NCI-H510A (cell line): ENCODE results near the gene KRTAP4-5.
"Not testable (repeated sequence)": the region's sequence is repeated elsewhere in the genome, so short reads cannot be mapped to it uniquely, and the experiment has no call there.

Source experiments
- DNase-seq: peaks from one replicate; lab custom pipeline; 2025; lab: John Stamatoyannopoulos, UW

Gene KRTAP4-5

DNA sequence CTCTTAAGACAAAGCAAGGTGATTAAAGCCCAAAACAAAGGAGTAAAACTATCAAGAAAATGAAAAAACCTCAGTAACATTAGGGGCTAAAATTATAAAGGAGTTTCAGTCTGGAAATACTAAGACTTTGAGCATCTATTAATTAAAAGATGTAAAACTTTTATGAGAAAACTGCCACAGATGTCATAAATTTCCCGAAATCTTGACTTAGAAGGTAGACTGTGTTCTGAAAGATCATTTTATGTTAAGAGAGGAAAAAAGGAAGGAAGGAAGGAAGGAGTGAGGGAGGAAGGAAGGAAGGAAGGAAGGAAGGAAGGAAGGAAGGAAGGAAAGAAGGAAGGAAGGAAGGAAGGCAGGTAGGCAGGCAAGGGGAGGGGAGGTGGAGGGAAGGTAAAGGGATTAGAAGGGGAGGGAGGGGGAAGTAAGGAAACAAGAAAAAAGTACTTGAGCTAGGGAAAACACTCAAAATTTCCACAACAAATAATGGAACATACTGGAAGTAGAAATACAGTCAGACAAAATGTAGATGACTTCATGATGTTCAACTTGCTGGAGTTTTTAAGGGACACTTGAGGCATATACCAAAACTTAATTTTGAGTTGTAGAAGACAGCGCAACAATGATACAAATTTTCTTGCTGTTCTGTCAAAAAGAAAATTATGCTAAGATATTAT lies 2.0 kb downstream of the KRTAP4-5 start:
- no peak for DNase-seq

GRCh38 chr17:41145261-41145660 lies 4.4 kb downstream of the KRTAP4-5 start:
- DNase-seq: no peak

GRCh38 chr17:41144846-41145245 lies 4.8 kb downstream of the KRTAP4-5 start:
- DNase-seq: no peak

GRCh38 chr17:41141361-41141760 lies 8.3 kb downstream of the KRTAP4-5 start:
- no peak for DNase-seq

GRCh38 chr17:41140360-41141131 lies 9.1 kb downstream of the KRTAP4-5 start, which contains the start of gene KRTAP4-6:
TSS of gene KRTAP4-6 (minus strand) at chr17:41140544. CDS start at chr17:41140487, 57 bp downstream.
- no peak for DNase-seq

DNA sequence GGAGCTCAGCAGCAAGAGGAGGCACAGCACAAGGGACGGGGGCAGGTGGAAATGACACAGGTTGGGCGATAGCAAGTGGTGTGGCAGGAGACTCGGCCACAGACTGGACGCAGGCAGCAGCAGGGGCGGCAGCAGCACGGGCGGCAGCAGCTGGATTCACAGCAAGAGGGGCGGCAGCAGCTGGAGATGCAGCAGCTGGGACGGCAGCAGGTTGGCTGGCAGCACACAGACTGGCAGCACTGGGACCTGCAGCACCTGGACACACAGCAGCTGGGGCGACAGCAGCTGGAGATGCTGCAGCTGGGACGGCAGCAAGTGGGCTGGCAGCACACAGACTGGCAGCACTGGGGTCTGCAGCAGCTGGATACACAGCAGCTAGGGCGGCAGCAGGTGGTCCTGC lies 9.8 kb downstream of the KRTAP4-5 start:
- not testable (repeated sequence) for DNase-seq

DNA sequence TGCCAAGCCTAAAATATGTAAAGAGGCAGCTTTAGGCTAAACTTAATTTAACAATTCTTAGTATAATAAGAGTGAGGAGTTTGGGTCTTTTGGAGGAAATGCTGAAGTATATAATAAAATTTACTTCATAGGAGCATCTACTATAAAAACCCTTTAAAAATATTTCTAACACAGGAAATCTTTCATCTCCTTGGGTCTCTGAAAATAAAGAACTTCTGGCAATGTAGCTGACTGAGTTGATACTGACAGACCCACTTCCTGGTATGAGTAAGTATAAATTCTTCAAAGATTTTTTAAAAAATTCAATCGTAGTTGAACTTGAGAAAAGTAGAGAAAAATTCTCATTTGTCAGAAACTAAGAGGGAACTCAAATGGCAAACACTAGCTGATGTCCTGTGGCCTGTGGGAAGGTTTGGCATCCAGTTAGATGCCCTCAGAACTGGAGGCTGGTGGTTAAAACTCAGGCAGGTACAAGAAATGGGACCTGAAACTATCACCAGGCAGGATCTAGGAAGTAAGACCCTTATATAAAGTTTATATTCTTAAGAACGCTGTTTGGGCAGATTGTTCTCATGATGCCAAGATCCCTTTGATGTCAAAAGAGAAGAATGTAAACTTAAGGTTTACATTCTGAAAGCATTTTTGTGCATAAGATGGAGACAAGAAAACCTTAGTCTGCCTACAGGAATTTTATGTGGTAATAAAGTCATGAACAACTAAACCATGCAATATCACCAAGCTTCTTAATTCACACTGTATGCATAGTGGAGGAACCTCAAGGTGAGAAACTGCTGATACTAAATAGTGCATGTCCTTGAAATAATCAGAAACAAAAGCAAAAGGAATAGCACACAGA lies 15.5 kb downstream of the KRTAP4-5 start:
- DNase-seq: no peak

- DNase-seq: no peak
These were observed 17.6 kb downstream of the KRTAP4-5 start for GRCh38 chr17:41131979-41132378.

DNA sequence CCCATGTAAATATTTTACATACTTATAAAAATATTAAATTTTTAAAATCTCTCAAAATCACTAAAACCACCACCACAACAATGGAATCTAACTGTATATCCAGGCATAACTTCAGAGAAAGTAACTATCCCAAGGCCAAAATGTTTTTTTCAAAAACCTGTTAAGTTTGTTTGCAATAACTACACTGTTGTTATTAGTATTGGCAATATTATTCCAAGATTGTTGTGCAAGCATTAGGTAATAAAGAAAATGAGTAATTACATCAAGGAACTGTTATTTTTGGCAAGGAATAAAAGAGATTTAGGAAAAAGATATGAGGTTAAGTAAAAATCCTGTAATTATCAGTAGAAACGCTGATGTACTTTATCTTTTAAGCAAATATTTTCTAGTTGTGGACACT lies 22.3 kb downstream of the KRTAP4-5 start:
- no peak for DNase-seq

GRCh38 chr17:41126412-41126811 lies 23.2 kb downstream of the KRTAP4-5 start:
- no peak for DNase-seq

DNA sequence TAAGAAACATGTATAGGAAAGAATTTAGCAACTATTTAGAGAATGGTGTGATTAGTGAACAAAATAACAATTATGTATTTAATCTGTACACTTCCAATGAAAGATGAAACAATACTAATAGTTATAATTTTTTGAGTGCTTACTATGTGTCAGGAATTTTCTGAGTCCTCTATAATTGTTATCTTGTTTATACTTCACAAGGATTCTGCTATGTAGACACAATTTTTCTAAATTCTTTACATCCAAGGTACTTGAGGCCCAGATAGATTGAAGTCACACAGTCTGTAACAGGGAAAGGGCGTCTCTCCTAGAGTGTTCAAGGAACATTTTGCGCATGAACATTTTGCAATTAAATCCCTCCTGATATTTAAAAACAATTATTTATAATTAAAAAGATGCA lies 24.6 kb downstream of the KRTAP4-5 start:
- DNase-seq: no peak

GRCh38 chr17:41123991-41124371 lies 25.6 kb downstream of the KRTAP4-5 start, which contains the start of gene KRTAP4-12:
TSS of gene KRTAP4-12 (minus strand) at chr17:41124182. CDS start at chr17:41124122, 60 bp downstream.
- not testable (repeated sequence) for DNase-seq

- DNase-seq: not testable (repeated sequence)
These were observed 26.2 kb downstream of the KRTAP4-5 start for GRCh38 chr17:41123292-41123990.

- DNase-seq: no peak
These were observed 27.9 kb downstream of the KRTAP4-5 start for GRCh38 chr17:41121742-41122141.

- not testable (repeated sequence) for DNase-seq
These were observed 29.6 kb downstream of the KRTAP4-5 start for GRCh38 chr17:41119696-41120690.

DNA sequence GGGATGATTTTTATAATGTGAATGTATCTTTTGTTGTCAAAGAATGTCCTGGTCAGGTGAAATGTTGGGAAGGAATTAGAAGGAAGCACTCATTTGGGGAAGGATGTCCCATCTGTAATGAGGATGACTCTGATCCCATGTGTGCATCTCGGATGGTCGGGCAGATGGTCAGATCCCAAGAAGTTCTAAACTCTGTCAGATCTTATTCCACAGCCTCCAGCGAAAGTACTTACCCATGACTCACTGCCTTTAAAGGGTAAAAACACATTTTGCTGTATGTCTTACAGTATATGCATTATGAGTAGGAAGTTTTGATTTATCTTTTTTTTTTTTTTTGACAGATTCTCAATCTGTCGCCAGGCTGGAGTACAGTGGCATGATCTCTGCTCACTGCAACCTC lies 30.9 kb downstream of the KRTAP4-5 start:
- DNase-seq: no peak

DNA sequence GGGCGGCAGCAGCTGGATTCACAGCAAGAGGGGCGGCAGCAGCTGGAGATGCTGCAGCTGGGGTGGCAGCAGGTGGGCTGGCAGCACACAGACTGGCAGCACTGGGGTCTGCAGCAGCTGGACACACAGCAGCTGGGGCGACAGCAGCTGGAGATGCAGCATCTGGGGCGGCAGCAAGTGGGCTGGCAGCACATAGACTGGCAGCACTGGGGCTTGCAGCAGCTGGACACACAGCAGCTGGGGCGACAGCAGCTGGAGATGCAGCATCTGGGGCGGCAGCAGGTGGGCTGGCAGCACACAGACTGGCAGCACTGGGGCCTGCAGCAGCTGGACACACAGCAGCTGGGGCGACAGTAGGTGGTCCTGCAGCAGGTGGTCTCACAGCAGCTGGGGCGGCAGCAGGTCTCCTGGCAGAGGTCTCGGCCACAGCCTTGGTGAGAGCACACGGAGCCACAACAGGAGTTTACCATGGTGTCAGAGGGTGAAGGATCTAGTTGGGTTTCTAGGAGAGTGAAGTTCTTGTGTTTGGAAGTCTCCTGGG lies 31.7 kb downstream of the KRTAP4-5 start, which contains the start of gene KRTAP4-11:
KRTAP4-11 (minus strand) TSS at position 528 of the 541 bp plus-strand sequence; CDS start at position 470, 58 bp downstream.
- DNase-seq: not testable (repeated sequence)

- DNase-seq: no peak
These were observed 33.3 kb downstream of the KRTAP4-5 start for GRCh38 chr17:41116297-41116696.

DNA sequence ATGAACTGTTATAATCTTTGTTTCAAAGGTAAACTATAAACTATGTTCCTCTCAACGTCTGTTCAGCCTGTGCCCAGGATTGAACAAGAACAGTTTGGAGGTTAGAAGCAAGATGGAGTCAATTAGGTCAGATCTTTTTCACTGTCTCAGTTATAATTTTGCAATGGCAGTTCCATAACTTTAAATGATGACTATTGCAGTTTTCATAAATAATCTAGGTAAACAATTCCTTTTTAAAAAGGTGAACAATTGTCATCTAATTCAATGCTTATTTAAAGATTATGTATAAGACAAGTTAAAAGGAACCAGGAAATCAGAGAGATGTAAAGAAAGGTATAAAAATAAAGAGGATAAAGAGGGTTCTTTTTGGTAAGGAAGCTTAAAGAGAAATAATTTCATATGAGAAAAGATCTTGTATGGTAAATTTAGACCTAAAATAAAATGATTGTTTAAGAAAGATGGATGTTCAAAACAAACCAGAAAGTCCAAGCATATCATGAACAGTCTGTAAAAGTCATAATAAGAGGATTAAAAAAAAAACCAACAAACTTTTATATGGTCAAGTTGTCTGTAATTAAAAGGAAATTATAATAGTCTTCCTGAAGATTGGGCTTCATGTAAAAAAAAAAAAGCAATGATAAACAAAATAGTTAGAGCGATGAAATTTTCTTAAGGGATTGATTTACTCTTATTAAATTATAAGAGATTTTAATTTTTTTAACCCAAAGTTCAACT lies 38.3 kb downstream of the KRTAP4-5 start:
- DNase-seq: no peak
